ENCODE measurements around the gene CEP131.

The CEP131 gene

DNA sequence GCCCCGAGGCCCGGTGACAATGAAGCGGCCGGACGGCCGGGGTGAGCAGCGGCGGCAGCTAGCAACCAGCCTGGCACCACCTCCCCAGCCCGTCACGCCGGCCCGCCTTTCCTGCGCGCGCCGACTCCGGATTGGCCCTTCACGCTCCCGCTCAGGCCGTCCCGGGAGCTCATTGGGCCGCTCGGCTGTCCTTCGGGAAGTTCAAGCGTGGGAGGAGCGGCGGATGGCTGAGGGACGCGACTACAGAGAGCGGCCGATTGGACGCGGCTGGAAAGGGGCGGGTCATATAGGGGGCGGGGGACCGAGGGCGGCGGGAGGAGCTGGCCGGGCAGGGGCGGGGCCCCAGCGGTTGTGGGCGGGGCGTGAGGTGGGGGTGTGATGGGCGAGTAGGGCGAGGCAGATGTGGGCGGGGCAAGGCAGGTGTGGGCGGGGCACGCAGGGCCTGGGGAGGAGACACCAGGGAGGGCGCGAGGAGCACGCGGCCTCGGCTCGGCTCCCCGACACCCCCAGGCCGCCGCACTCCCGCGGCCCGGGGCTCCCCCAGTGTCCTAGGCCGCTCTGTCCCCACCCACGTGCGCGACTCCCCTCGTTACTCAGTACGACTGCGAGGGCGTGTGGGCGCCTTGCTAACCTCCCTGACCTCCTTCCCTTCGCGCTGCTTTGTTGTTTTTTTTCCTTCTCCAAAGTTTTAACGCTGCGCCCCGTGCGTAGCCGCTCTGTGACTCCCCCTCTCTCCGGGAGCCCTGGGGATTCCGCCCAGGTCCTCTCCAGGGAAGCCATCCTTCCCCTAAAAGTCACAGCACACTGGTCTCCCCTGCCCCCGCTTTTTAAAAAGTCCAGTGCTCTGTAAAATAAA, at the start of gene CEP131:
CEP131 (minus strand) TSS at position 60 of the 856 bp plus-strand sequence. CDS start 2,909 bp downstream, outside the sequence.
- DNase-seq = peak; percentile 51 to 99 (median 97)

DNA sequence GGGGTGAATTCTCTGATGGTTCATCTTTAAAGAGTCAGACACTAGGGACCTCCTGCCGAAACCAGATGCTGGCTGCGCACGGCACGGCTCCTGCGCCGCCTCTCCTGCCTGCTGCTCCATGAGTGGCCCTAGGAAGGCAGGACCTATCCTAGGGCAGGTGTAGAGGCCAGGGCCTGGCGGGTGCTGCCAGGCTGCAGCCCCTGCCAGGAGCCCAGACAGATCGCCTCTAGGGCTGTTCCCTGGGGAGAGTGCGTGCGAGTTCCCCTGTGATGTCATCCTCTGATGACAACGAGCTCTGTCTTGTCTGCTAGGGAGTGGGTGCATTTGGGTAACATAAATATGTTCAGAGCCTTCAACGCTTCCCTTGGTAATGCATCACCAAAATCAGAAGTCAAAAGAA, 48.5 kb upstream of the CEP131 start:
- no peak for DNase-seq

DNA sequence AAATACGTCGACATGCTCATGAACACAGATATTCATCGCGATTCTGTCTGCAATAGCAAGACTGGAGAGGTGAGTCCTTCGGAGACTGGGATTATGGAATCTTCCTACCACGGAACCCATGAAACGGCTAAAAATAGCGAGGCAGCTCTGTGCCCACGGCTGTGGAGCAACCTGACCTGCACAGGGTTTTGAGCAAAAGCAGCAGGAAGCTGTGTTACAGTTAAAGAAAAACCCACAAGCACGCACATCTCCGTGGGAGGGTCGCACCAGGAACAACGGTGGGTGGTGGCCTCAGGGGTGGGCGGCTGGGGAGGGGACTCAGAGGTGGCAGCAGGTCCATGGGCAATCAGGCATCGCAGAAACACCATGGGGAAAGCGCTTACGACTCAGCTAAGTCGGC, 47.5 kb upstream of the CEP131 start:
- DNase-seq = no peak

DNA sequence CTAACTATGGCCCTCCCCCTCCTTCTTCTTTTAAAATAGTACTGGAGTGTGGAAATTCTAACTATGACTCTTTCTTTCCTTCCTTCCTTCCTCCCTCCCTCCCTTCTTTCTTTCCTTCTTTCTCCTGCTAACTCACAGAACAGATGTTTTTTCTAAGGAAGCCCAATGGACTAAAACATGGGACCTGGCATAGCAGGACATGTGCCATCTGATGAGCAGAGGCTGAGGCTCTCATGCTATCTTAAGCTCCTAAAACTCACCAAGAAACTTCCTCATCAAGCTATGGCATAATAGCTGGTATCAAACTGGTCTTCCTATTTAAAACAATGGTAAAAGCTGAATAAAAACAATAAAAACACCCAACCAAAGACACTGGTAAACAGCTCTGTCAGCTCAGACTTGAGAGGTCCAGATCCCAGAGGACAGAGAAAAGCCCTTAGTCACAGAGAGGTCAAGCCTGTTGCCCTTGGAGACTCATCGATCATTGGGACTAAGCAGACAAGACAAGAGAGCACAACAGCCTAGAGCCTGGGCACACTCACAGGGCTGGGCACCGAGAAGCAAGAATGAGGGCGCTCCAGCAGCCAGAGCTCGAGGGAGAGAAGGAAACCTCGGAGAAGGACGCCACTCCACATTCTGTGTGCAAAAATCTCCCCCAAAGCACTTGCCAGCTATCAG, 44.8 kb upstream of the CEP131 start:
- no peak for DNase-seq

DNA sequence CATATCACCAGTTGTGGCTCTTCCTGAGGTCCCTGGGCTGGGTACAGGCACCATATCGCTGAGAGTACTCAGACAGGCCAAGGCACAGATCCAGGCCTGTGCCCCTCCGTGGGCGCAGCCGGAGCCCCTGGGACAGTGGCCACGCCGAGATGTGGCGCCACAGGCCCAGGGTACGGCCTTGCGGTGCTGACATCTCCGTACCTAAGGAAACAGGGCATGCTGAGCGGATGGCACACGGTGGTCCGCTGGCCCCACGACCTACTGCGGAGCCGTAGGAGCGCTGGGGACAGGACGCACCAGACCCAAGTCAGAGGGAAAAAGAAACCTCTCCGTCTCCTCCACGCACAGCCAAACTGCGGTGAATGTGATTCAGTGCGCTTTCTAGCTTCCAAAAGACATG, 42.8 kb upstream of the CEP131 start:
- no peak for DNase-seq

DNA sequence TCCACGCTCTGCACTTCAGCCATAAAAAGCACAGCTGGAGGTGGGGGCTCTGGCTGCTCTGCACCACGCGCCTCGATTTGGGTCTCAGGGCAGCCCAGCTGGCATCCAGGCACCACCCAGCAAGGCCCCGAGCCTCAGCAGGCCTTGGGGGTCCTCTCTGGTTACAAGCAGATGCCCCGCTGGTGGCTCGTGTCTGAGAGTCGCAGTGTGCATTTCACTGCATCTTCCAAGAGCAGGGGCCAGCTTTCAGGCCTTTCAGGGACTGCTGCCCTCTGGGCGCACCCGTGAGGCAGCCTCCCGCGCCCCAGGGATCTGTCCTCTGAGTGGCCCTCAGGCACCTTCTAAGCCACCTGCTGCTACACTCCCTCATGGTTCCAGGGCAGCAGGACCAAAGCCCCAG, 41.9 kb upstream of the CEP131 start:
- DNase-seq = no peak

DNA sequence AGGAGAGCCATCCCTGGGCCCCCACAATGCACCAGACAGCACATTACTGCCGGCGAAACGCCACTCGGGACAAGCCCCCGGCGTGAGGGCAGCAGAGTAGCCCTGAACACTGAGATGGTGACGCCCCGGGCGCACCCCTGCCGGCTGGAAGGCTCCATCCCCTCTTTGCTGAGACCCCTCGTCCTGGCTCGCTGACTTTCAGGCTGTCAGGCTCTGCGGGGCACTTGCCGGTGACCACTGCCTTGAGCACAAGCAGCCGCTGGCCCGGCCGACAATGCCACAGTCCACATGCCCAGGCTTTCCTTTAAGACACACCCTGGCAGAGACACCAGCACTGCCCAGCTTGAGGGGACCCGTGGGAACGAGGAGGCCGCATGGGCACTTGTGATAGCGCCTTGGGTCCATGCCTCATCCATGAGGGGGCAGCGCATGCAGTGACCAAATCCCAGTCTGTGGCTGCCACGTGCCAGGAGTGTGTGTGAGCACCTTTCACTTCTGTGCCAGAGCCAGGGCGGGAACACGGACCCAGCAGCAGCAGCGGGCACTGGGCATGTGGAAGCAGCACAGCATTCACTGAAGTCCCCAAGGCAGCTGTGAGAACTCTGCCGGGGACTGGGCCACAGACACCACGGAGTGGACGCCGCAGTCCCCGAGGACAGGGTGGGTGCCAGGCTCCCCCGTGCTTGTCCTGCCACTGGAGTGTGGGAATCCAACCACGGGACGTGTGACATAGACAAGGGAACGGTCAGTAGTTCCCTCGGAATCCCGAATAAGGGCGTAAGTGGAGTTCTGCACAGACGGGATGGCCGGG, 40.8 kb upstream of the CEP131 start:
- no peak for DNase-seq

DNA sequence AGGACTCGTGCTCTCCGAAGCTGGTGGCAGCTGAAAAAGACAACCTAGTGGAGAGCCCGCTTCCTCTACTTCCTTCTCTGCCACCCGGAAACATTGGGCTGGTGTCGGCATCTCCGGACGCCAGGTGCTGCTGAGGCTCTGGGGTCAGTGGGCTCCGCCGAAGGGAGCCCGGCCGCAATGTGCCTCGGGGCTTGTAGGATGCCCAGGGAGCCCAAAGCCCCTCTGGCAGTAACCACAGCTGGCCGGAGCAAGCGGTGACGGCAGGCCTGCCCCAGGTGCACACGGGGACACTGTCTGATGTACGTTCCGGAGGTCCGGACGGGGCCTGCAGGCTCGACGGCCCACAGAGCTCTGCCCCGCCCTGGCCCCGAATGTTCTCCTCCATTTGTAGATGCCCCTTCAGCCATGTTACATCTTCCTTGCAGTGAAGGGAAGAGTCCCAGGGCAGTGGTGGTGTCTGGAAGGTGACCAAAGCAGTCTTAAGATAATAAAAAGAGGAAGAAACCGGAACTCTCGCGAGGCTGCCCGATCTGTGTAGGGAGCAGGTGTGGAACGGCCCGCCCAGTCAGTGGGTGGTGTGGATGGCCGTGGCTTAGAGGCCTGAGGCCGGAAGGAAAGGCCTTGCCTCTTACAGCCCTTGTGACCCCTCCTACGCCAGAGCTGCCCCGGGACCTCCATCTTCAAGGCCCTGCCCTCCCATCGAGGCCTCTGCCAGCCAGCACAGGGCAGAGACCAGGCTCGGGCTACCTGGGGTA, 39.0 kb upstream of the CEP131 start:
- no peak for DNase-seq

DNA sequence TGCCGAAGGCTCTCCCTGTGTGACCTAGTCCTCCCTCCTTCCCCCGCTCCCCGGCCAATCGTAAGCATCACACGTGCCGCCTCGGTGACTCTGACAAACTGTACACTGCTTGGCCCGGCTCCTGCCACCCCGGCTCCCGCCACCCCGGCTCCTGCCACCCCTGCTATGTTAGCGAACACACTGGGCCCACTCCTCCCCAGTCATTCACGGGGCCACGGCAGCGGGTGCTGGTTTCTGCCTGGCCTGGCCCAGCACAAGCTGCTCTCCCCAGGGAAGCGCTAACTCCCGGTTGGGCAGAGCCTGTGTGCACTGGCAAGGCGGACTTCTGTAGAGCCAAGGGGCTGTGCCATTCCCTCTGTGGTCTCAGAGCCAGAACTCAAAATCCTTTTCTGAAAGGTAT, 38.3 kb upstream of the CEP131 start:
- no peak for DNase-seq

DNA sequence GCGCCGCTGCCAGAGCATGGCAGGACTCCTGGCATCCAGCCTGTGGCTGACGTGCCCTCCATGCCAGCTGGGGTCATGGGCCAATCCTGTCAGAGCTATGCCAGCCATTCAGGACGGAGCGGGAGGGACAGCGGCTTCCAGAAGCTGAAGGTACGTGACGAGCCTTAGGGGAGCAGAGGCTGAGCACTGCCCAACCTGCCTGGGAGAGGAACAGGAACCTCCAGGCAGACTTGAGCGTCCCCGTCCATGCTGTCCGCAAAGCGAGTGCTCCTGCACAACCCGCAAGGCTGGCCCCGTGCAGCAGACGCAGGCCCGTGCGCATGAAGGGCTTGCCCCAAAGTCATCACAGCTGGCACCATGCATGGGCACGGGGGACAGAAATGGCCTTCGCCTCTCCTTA, 37.9 kb upstream of the CEP131 start:
- no peak for DNase-seq

DNA sequence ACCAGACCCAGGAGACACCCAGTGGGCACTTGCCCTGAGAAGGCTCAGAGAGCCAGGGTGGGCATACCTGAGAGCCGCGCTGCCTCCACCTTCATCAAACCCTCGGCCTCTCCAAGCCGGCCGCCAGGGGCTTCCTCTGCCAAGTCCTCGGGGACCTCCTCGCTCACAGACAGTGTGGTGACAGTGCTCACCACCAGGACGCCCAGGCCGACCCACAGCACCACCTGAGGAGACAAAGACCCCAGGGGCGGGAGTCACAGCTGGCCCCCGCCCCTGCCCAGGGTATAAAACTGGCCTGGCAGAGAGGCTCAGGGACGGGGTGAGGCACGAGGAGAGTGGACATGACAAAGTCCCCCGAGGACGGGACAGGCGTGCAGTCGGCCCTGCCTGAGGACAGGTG, 37.4 kb upstream of the CEP131 start:
- no peak for DNase-seq

DNA sequence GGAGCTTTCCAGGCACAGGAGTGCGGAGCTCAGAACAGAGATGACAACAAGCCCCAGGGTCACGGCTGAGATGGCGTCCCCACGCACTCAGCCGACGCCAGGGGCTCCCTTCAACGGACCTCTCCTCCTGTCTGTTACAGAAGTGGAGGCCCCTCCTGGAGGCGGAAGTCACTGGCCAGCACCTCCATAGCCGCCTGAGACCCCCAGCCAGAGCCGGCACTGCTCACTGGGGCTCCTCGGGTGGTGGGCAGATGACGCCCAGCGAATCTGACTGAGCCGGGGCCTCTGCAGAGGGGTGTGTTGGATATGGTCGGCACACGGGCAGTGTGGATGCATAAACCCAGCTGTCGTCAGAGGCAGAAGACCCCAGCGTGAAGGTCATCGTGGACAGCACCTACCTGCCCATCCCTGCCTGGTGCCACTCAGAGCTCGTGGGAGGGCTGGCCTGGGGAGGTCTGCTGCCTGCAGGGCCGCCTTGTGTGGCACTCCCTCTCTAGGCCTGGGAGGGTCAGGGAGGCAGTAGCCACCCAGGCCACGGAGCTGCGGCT, 36.4 kb upstream of the CEP131 start:
- DNase-seq = no peak

DNA sequence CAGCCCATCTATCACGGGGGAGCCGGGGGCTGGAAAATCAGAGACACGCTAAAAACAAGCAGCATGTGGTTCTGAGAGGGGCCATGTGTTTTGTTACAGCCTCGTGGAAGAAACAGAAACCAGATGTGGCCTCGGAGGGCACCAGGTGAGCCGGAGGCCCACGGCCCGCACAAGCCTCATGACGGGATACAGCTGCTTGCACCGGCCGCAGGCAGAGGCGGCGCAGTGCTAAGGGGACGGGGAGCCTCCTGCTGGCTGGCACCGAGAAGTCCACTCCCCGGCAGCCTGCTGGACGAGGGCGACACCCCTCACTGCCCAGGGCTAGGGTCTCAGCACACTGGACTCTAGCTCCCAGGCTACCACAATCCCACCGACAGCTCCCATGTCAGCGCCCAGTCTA, 35.5 kb upstream of the CEP131 start:
- no peak for DNase-seq

DNA sequence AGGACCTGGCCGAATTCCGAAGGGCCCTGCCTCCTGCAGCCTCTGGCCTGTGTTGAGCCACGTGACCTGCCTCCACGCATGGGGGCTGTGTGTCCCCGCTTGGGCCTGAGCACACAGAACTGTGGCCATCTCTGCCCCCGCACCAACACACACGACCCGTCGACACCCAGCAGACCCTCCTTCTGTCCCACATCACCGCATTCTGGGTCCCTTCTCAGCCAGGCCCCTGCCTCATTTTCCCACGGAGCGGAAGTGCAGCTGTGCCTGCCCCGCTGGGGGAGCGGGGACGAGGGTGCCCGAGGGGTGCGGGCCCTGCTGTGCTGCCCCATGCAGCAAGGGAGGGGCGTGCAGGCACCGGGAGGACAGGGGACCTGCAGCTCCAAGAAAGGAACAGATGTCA, 34.8 kb upstream of the CEP131 start:
- no peak for DNase-seq

DNA sequence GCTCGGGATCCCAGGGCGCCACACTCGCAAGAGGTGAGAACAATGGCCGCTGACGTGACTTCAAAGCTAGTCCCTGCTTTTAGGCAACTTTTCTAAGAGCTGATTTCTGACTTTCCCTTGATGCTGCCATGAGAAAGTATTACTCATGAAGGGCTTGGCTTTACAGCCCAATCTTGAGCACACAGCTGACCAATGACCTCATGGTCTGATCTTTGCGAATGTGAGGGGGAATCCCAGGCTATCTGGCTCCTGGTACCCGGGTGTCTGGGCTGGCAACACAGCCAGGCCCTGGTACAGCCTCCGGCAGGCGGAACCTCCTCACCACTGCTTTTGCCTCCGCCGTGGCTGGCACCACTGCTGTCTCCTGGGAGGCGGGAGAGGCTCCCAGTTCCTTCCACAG, 33.9 kb upstream of the CEP131 start:
- no peak for DNase-seq

DNA sequence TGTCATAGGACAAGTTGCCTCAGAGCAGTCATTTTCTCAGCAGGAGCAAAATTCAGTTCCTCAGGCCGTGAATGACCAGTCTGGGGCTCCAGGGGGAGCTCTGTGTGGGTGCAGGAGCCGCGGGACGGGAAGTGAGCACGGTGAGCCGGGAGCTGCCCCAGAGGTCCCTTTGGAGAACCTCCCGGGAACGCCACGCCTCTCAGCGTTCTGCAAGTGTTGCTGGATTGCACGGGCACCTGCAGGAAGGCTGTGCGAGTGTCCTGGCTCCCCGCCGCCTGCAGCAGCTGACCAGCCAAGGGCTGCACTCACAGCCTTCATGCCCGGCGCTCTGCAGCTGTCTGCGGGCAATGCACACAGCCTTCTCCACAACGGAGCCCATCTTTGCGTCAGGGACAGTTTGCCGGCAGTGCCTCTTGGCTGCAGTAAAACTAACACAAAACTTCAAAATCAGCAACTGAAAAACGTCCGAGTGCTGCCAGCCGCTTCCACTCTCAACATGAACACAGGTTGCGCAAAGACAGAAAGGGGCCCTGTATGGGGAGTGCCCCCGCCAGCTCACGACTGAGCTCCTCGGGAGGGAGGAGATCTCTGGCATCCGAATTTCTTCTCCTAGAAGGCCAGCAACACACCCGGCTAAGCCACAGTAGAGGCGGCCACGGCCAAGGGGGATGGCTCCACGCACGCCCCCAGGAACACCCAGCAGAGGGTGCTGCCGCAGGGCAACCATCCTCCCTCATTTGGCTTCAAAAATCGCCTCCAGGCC, 32.4 kb upstream of the CEP131 start:
- DNase-seq = peak in 39 of 51 donors; percentile 7 to 63 (median 35)

DNA sequence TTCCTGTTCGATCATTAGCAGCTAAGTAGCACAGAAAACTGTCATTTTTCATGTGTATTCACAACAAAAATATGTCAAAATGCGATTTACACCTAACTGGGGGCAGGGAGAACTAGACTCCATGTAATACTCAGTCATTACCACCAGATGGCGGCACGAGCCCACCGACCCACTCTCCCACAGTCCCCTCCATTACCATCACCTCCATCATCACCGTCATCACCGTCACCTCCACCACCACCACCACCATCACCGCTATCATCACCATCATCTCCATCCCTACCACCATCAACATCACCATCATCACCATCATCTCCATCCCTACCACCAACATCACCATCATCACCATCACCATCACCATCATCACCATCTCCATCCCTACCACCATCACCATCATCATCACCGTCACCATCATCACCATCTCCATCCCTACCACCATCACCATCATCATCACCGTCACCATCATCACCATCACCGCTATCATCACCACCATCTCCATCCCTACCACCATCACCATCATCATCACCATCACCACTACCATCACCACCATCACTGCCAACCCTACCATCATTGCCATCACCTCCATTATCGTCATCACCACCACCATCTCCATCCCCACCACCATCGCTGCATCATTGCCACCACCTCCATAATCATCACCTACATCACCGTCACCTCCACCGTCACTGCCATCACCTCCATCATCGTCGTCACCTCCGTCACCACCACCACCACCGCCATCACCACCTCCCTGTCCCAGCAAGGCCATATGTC, 30.8 kb upstream of the CEP131 start:
- DNase-seq = peak in 24 of 51 donors; percentile 5 to 59 (median 28)

DNA sequence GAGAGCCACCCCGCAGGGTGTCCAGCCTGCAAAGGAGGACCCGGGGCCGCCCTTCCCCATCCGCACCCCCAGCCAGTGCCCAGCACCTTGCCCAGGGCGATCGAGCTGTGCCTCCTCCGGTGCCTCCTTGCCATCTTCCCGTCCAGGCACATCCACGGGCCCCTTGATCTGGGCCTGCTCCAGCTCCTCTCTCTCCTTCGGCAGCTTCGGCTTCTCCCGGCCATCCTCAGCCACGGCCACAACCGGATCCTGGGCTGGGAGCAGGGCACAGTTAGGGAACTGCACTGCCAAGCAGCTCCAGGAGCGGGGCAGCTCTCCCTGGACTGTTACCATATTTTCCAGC, 30.2 kb upstream of the CEP131 start:
- DNase-seq = no peak

DNA sequence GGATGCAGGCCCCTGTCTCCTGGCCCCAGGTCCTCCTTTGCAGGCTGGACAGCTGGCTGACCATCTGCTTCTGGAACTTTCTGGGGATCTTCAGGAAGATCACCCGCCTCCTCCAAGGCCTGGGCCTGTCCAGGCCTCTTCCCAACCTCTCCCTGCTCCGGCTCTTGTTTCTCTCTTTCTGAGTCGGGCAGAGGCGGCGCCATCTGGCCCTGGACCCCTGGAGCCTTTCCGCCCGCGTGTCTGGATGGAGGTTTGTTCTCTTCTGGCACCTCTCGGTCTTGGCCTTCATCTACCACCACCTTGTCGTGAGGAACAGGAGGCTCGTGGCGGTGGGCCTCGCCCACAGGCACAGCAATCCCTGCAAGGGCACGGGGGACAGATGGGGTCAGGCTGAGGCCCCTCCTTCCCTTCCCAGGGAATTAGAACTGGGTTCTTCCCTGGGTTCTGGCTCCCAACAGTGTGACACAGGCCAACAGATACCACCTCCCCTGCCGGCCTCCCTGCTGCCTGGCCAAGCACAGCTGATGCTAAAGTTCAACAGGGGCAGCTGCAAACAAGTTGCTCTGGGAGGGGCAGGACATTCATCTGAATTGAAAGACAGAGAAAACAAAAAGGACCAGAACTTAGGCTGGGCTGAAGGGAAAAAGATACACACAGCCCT, 29.7 kb upstream of the CEP131 start:
- DNase-seq = no peak
